ENCODE measurements around the gene COL23A1. TPM values are rescaled to one million over a fixed set of nuclear protein-coding genes. Genes with fewer than 3 reads are reported as not detected.

Gene COL23A1
- total RNA-seq, 1 donor, result 0.10 TPM

DNA sequence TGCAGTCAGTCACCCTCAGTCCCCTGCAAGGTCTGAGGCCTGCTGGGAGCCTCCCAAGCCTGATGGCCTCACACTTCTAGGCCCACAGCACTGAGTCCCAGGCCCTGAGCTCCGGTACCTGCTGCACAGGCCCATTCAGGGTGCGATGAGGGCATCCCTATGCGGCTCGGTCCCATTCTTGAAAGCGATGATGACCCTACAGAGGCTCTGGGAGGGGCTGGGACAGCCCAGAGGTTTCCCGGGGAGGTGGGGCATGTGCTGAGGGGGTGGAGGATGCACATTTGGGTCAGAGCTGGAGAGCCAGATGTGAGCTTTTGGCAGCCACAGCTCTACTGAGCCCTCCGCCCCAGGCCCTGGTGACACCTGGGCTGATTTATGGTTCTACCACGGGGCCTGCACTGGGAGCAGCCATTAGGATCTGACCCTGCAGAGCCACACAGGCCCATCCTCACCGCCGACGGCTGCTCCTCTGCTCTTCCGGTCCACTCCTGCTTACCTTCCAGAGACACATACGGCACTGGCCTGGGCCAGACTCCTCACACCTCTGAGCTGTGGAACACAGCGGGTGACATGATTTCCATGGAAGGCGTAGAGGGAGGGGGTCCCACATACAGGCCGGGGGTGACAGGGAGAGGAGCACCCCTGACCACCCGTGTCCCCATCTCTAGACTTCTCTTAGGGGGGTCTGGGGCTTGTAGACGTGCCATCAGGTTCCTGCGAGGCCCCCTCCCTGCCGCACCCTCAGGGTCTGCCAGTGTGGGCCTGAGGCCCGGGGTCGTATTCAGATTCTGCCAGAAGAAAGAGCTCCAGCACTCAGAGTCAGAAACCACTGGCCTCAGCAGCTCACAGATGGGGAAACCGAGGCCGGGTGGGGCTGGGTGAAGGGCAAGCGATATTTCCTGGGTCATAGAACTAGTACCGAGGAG, 53.4 kb downstream of the COL23A1 start:
- peaks cover 44% of the 10 kb centered on the region for H3K4me1 ChIP-seq (ENCODE audit: insufficient read depth, low read length)
- no peaks in the 10 kb centered on the region for H3K9me3 ChIP-seq (ENCODE audit: low read depth, low read length)
- no peak overlapping the region for H3K4me3 ChIP-seq (ENCODE audit: low read length)
- no peaks in the 10 kb centered on the region for H3K27me3 ChIP-seq (ENCODE audit: insufficient read depth, low read length)

DNA sequence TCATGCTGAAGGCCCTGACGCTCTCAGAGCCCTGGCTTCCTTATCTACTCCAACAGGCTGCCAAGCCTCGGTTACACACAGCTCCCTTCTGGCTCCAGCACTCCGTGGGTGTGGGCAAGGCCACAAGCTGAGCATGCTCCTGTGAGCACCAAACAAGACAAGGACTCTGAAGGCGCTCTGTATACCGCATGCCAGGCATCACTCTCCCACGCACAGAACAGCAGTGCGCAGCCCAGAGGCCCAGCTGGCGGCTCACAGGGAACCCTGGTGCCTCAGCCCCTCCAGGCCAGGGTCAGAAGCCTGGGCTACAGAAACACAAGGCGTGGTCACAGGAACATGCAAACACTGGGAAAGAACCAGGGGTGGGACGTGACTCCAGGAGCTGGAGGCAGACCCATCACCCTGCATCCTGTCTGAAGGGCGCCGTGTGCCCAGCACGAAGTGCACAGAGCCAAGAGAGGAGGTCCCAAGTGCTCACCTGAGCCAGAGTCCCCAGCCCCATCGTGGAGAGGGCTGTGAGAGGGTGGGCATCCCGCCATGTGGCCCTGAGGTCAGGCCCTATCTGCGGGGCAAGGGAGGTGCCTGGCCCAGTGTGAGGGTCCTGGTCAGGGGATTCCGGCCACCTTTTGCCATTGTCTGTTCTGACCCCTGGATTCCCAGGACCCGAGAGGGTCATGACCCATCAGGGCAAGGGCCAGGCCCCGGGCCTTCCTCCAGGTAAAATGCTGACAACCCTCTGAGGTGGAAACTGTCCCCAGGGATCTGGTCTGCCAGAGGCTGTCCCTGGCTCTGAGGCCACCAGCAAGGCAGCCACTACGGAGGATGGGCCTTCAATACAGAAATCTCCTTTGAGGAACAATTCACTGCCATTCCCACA, 54.7 kb downstream of the COL23A1 start:
- H3K9me3 ChIP-seq (ENCODE audit: low read depth, low read length), result no peaks in the 10 kb centered on the region
- no peaks in the 10 kb centered on the region for H3K27me3 ChIP-seq (ENCODE audit: insufficient read depth, low read length)
- no peak overlapping the region for H3K4me3 ChIP-seq (ENCODE audit: low read length)
- peaks cover 44% of the 10 kb centered on the region for H3K4me1 ChIP-seq (ENCODE audit: insufficient read depth, low read length)

DNA sequence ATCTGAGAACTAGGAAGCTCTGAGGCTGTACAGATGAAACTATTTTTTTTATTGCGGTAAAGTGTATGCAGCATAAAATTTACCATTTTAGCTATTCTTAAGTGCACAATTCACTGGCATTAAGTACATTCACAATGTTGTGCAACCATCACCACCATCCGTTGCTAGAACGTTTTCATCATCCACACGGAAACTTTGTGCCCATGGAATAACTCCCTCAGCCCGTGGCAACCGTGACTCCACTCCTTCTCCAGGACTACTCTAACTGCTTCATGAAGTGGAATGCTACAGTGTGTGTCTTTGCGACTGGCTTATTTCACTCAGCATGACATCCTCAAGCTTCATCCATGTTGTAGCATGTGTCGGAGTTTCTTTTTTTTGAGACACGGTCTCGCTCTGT, 57.1 kb downstream of the COL23A1 start:
- H3K4me1 ChIP-seq (ENCODE audit: insufficient read depth, low read length), result peaks cover 29% of the 10 kb centered on the region
- no peaks in the 10 kb centered on the region for H3K9me3 ChIP-seq (ENCODE audit: low read depth, low read length)
- no peaks in the 10 kb centered on the region for H3K27me3 ChIP-seq (ENCODE audit: insufficient read depth, low read length)
- H3K4me3 ChIP-seq (ENCODE audit: low read length), result no peak overlapping the region

DNA sequence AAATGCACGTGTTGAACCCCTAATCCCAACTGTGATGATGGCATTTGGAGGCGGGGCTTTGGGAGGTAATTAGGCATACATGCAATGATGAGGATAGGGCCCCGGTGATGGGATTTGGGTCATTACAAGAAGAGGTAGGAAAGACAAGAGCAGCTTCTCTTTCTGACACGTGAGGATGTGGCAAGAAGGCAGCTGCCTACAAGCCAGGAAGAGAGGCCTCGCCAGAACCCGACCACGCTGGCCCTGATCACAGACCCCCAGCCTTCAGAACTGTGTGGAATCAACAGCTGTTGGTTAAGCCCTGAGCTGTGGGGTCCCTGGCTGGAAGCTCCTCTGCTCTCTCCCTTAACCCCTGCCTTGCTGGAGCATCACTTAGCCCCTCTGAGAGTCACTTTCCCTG, 57.5 kb downstream of the COL23A1 start:
- no peaks in the 10 kb centered on the region for H3K27me3 ChIP-seq (ENCODE audit: insufficient read depth, low read length)
- no peaks in the 10 kb centered on the region for H3K9me3 ChIP-seq (ENCODE audit: low read depth, low read length)
- peaks cover 24% of the 10 kb centered on the region for H3K4me1 ChIP-seq (ENCODE audit: insufficient read depth, low read length)
- H3K4me3 ChIP-seq (ENCODE audit: low read length), result no peak overlapping the region

- Histone ChIP-seq H3K27me3 (ENCODE audit: insufficient read depth, low read length) (no peaks in the 10 kb centered on the region), H3K4me1 (ENCODE audit: insufficient read depth, low read length) (peaks cover 20% of the 10 kb centered on the region)
Measured at GRCh38 chr5:178532236-178532635, 58.0 kb downstream of the COL23A1 start.

DNA sequence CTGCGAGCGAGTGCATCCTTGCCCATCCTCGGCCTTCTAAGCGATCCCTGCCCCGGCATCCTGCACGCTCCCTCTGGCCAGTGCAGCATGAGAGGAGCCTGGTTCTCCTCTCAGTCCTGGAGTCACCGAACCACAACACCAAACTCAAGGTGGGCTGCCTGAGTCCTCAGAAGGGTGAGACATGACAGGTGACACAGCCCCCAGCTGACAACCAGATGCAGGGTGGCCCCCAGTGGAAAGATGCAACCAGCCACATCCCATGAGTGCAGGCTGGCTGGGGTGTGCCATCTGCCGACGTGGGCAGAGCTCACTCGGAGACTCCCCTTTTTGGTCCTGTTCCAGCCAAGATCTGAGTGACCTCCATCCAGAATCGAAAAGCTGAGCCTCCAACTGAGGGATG, 58.4 kb downstream of the COL23A1 start:
- Histone ChIP-seq H3K4me1 (ENCODE audit: insufficient read depth, low read length) (peaks cover 22% of the 10 kb centered on the region), H3K9me3 (ENCODE audit: low read depth, low read length) (no peaks in the 10 kb centered on the region), H3K27me3 (ENCODE audit: insufficient read depth, low read length) (no peaks in the 10 kb centered on the region), H3K4me3 (ENCODE audit: low read length) (no peak overlapping the region)

More at GRCh38 chr5:178532236-178532635, 58.0 kb downstream of the COL23A1 start:
- no peak overlapping the region for H3K4me3 ChIP-seq (ENCODE audit: low read length)
- H3K9me3 ChIP-seq (ENCODE audit: low read depth, low read length), result no peaks in the 10 kb centered on the region

- Histone ChIP-seq H3K9me3 (ENCODE audit: low read depth, low read length) (no peaks in the 10 kb centered on the region), H3K4me3 (ENCODE audit: low read length) (no peak overlapping the region), H3K27me3 (ENCODE audit: insufficient read depth, low read length) (no peaks in the 10 kb centered on the region), H3K4me1 (ENCODE audit: insufficient read depth, low read length) (peaks cover 22% of the 10 kb centered on the region)
Measured at GRCh38 chr5:178530526-178530925, 59.7 kb downstream of the COL23A1 start.

DNA sequence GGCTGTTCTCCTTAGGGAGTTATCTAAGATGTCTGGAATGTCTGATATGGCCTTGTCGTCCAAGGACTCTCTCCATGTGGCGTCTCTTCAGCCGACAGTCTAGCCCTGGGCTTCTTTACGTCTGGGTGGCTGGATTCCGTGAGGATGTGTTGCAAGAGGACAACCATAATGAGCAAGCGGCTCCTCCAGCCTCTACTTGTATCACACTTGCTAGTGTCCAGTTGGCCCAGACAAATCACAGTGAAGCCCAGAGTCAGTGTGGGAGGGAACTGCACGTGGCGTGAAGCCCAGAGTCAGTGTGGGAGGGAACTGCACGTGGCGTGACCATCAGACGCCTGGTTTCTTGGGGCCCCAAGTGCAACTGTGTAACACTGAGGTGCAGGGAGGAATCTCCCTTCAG, 61.1 kb downstream of the COL23A1 start:
- Histone ChIP-seq H3K9me3 (ENCODE audit: low read depth, low read length) (no peaks in the 10 kb centered on the region), H3K4me1 (ENCODE audit: insufficient read depth, low read length) (peaks cover 22% of the 10 kb centered on the region), H3K4me3 (ENCODE audit: low read length) (no peak overlapping the region), H3K27me3 (ENCODE audit: insufficient read depth, low read length) (no peaks in the 10 kb centered on the region)

DNA sequence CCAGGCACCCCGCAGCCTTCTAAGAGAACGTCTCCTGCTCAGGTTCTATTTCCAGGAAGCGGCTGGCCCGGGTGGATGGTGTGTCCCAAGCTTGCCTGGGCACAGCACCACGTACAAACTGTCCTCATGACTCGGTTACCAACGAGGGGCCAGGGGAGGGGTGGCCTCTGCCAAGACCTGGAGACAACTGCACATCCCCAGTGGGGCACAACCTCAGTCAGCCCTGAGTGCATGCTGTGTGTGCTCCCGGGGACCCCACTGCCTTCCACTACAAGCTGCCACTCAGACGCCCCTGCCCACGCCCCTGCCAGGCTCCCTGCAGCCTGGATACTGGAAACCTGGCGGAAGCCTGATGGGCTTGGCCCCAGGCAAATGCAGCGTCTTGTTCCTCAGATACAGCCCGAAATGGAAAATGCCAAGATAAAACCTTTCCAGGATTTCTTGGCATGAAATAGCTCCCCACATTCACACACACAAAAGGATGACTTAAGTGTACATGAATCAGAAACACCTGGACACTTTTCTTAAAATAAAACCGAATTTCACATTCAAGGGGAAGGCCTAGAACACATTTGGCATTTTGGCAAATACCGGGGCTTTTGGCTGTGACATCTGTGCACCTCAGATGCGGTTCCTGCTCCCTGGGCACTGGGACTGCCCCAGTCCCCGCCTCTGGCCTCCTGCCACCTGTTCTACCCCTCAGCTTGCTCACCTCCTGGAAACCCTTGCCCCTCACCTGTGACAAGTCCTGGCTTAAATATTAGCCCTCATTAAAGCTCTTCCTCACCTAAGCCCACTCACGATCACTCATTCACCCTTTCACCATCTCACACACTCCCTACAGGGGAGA, 62.5 kb downstream of the COL23A1 start:
- H3K27me3 ChIP-seq (ENCODE audit: insufficient read depth, low read length), result no peaks in the 10 kb centered on the region
- H3K4me3 ChIP-seq (ENCODE audit: low read length), result no peak overlapping the region
- no peaks in the 10 kb centered on the region for H3K9me3 ChIP-seq (ENCODE audit: low read depth, low read length)
- peaks cover 9% of the 10 kb centered on the region for H3K4me1 ChIP-seq (ENCODE audit: insufficient read depth, low read length)

DNA sequence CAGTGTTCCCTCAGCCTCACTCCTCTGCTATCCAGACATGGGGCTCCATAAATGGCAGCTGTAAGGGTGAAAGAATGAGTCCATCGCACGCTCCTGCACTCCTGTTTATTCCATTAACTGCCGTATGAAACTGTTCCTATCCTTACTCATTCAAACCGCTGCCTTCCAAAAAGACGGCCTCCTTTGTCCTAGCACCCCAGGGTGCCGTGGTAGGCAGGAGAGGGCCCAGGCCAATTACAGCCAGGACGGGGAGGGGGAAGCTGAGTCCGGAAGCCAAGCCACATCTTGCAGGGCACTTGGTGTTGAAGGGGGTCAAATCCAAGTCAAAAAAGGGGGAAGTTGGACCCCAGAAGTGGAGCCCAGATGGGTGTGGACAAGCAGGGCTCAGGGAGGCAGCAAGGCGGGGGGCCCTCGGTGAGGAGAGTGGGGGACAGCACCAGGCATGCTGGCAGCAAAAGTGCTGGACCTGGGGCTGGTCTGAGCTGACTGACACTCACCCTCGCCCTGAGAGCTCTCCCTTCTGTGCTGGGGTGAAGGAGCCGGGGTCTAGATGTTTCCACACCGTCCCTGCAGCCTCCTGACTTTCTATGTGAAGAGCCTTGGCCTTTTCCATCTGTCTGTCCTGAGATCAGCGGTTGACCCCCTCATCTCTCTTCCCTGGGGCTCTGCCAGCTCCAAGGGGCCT, 63.3 kb downstream of the COL23A1 start:
- Histone ChIP-seq H3K4me1 (ENCODE audit: insufficient read depth, low read length) (peaks cover 4% of the 10 kb centered on the region), H3K4me3 (ENCODE audit: low read length) (no peak overlapping the region), H3K27me3 (ENCODE audit: insufficient read depth, low read length) (no peaks in the 10 kb centered on the region), H3K9me3 (ENCODE audit: low read depth, low read length) (no peaks in the 10 kb centered on the region)

- Histone ChIP-seq H3K4me3 (ENCODE audit: low read length) (no peak overlapping the region), H3K4me1 (ENCODE audit: insufficient read depth, low read length) (peaks cover 4% of the 10 kb centered on the region), H3K27me3 (ENCODE audit: insufficient read depth, low read length) (no peaks in the 10 kb centered on the region), H3K9me3 (ENCODE audit: low read depth, low read length) (no peaks in the 10 kb centered on the region)
Measured at GRCh38 chr5:178525906-178526732, 64.1 kb downstream of the COL23A1 start.

GRCh38 chr5:178524093-178524882, 65.9 kb downstream of the COL23A1 start:
- peaks cover 4% of the 10 kb centered on the region for H3K4me1 ChIP-seq (ENCODE audit: insufficient read depth, low read length)
- no peaks in the 10 kb centered on the region for H3K27me3 ChIP-seq (ENCODE audit: insufficient read depth, low read length)
- H3K9me3 ChIP-seq (ENCODE audit: low read depth, low read length), result no peaks in the 10 kb centered on the region
- no peak overlapping the region for H3K4me3 ChIP-seq (ENCODE audit: low read length)

GRCh38 chr5:178522361-178522760, 67.8 kb downstream of the COL23A1 start:
- Histone ChIP-seq H3K27me3 (ENCODE audit: insufficient read depth, low read length) (no peaks in the 10 kb centered on the region), H3K4me3 (ENCODE audit: low read length) (no peak overlapping the region), H3K9me3 (ENCODE audit: low read depth, low read length) (no peaks in the 10 kb centered on the region), H3K4me1 (ENCODE audit: insufficient read depth, low read length) (peaks cover 4% of the 10 kb centered on the region)
